Lung microvascular endothelial cell (primary cell): ENCODE measurements around the gene OR52B4. TPM values are rescaled to one million over a fixed set of nuclear protein-coding genes. Genes with fewer than 3 reads are reported as not detected.
"Not testable (repeated sequence)": the region's sequence is repeated elsewhere in the genome, so short reads cannot be mapped to it uniquely, and the experiment has no call there.

Source experiments
- DNase-seq, 2 donors: peaks; one replicate each; pipeline versions ENCODE4 v3.0.0 to v3.0.0-alpha.2; 2010; ENCODE audit warnings: low read depth in 2 of 2
- total RNA-seq: library from RNA; depleted of rRNA; stranded (reverse); fragments of >200 nt; gene quantifications from 2 replicates; pipeline ENCODE4 v1.2.1, GENCODE V29; 2014

Gene OR52B4
- not detected in 2 replicates for total RNA-seq

- no peak for DNase-seq
These were observed at the start of gene OR52B4 for GRCh38 chr11:4368286-4368685. Gene OR52B4 (minus strand): TSS chr11:4368386. CDS start chr11:4368295, 91 bp downstream.

DNA sequence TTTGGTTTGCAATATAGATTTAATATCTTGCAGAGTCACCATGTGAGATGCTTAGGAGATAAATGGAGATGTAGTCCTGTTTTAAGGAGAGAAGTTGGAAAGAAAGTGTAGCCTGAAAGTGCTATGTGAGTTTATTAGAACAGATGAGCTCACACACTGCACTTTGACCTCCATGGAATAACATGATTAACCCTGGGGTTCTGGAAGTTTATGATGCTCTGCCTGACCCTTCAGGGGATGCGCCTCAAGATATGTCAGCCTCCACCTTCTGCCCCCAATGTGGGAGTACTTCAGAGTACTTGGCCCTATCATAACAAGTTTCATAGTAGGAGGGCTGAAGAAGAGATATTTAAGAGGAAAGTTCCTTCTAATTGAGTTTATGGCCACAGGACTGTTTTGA, 48.6 kb upstream of the OR52B4 start:
- no peak for DNase-seq

- DNase-seq: no peak
These were observed 48.1 kb upstream of the OR52B4 start for GRCh38 chr11:4416306-4416705.

DNA sequence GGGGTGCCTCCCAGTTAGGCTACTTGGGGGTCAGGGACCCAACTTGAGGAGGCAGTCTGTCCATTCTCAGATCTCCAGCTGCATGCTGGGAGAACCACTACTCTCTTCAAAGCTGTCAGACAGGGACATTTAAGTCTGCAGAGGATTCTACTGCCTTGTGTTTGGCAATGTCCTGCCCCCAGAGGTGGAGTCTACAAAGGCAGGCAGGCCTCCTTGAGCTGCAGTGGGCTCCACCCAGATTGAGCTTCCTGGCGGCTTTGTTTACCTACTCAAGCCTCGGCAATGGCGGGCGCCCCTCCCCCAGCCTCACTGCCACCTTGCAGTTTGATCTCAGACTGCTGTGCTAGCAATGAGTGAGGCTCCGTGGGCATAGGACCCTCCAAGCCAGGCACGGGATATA, 38.0 kb upstream of the OR52B4 start:
- DNase-seq: not testable (repeated sequence)

GRCh38 chr11:4393858-4394223, 25.7 kb upstream of the OR52B4 start:
- no peak for DNase-seq

DNA sequence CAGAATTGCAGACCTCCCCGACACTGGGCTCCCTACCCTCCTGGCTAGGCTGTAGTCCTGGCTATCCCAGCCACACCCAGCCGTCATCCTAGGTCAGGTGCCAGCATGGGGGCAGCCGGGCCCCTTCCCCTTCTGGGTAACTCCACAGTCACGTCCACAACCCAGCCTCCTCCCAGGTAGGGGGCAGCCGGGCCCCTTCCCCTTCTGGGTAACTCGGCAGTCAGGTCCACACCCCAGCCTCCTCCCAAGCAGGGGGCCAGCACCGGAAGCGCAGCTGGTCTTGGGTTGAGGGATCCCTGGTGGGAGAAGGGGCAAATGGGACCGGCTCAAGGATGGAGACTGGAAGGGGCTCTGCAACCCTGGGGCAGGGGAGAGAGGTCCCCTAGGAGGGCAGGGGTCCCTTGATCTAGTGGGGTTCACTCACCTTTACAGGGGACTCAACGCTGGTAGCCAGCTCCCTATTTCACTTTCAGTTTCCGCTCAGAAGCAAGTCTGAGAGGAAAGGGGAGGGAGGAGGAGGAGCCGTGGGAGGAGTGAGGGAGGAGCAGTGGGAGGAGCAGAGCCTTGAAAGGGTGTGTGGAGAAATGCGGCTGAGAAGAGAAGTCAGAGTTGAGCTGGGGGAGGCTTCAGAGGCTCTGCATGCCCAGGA, 25.1 kb upstream of the OR52B4 start, which contains the start of gene TRIM21:
Gene TRIM21, minus strand, starts transcription at position 494 of the 649 bp plus-strand sequence. CDS start 3,293 bp downstream, outside the sequence.
- peak; percentile 63 to 85 for DNase-seq

GRCh38 chr11:4388221-4388620, 20.0 kb upstream of the OR52B4 start:
- no peak for DNase-seq

GRCh38 chr11:4385978-4386740, 18.0 kb upstream of the OR52B4 start:
- DNase-seq: no peak

DNA sequence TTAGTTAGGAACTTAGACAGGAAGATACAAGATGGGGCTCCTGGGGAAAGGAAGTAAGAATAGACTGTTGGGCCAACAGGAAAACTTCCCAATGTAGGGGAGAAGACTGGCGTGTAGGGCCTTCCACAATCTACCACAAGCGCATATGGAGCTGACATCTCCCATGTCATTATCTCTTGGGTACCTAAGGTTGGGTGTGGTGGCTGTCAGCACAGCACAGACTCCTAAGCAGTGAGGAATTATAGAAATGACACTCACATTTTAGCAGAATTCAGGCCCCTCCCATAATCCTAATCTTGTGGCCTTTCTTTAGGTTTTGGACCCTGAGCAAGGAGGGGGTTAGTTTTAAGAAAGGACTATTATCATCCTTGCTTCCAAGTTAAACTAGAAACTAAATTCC, 13.7 kb upstream of the OR52B4 start:
- DNase-seq: no peak

DNA sequence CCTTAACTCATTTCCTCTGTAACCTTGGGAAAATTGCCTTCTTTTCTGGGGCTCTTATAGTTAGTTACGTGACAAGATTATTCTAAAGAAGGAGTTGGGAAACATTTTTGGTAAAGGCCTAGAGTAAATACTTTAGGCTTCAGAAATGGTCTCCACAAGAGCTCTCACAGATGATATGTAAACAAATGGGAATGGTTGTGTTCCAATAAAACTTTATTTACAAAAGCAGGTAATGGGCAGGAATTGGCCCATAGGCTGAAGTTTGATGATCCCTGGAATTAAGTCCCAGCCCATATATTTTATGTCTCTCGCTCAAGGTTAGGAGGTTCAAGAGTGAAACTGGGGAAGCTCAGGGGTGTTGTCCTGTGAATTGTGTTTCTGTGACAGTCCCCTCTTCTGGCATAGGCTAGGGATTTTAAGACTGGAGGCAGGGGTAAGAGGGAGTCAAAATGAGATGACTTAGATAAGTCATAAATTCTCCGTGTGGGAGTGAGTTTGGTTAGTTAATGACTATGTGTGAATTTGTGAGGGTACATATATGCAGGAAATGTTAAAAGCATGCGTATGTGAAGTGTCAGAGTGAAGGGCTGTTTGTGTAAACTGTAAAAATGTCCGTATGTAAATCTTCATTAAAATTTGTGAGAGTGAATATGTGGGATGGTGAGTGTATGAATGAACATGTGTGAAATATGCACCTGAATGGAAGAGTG, 7.4 kb upstream of the OR52B4 start:
- DNase-seq: no peak

DNA sequence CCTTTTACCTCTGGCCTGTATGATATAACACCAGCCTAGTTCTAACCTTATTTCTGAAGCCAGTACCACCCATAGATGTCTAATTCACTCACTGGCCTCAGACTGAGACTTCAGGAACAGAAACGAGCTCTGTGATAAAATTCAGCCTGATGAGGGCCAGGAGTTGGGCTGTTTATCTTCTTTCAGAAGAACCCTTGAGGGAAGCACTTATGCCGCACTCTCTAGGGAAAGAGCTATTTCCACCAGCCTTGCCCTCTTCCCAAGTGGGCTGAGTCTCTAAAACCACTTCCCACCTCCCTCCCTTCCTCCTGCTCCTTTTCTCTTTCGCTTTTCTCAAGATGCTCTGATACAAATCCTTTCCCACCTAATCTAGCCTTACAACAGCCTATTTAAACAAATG, 2.0 kb upstream of the OR52B4 start:
- DNase-seq: no peak

- not testable (repeated sequence) for DNase-seq
These were observed 20.0 kb downstream of the OR52B4 start for GRCh38 chr11:4348142-4348541.

DNA sequence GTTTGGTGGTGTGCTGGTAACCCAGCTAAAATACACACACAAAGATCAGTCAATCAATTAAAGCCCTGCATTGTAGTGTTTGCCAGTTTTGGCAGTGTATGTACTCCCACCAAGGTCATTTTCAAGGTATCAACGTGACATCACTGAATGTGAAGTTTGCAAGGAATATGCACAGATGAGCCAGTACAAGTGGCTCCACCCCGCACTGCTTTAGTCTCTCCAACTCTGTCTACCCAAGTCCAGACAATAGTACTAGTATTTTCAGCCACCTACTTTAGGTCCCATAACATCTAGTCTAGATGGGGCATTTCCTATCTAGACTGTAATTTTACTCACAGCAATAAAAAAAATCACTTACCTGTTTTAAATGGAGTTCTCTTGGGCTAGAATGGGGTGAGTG, 22.8 kb downstream of the OR52B4 start:
- not testable (repeated sequence) for DNase-seq

GRCh38 chr11:4334356-4334755, 33.8 kb downstream of the OR52B4 start:
- DNase-seq: not testable (repeated sequence)

Other genes with a start within 250 kb of the OR52B4 start
- 20.5 and 27.8 TPM in 2 replicates for gene TRIM21, start 25.3 kb upstream of the OR52B4 start, total RNA-seq
- gene OR52K2, start 80.9 kb upstream of the OR52B4 start, total RNA-seq: not detected in 2 replicates
- gene OR52K1, start 114.3 kb upstream of the OR52B4 start, total RNA-seq: not detected in 2 replicates
- gene OR52M1, start 176.8 kb upstream of the OR52B4 start, total RNA-seq: not detected in 2 replicates
- not detected in 2 replicates for gene OR52I2, start 213.4 kb upstream of the OR52B4 start, total RNA-seq
- not detected in 2 replicates for gene OR52I1, start 225.7 kb upstream of the OR52B4 start, total RNA-seq
- 7.2 and 8.3 TPM in 2 replicates for gene TRIM68, start 239.8 kb upstream of the OR52B4 start, total RNA-seq